HAP-1 (cell line): ENCODE measurements around the gene STARD8.

Source experiments
- DNase-seq, 2 experiments: peaks; one replicate each; pipeline ENCODE4 v3.0.0-alpha.2; 2016 to 2020; ENCODE audit warnings: low spot score in 2 of 2
- H3K27me3 ChIP-seq: fragments of 250-450 bp; sonication (Bioruptor Pico); 2 replicates; pipeline ENCODE4 v1.5.1; 2020; ENCODE audit warnings: low read depth, mild to moderate bottlenecking, moderate library complexity
- H3K36me3 ChIP-seq: fragments of 250-450 bp; sonication (Bioruptor Pico); replicated peaks from 2 replicates; pipeline ENCODE4 v1.5.1; 2020; ENCODE audit warnings: mild to moderate bottlenecking
- H3K4me1 ChIP-seq: fragments of 250-450 bp; sonication (Bioruptor Pico); 2 replicates; pipeline ENCODE4 v1.5.1; 2020; ENCODE audit warnings: mild to moderate bottlenecking
- H3K4me3 ChIP-seq: fragments of 250-450 bp; sonication (Bioruptor Pico); 2 replicates; pipeline ENCODE4 v1.5.1; 2020; ENCODE audit warnings: mild to moderate bottlenecking, moderate library complexity
- H3K9me3 ChIP-seq: fragments of 250-450 bp; sonication (Bioruptor Pico); 2 replicates; pipeline ENCODE4 v1.5.1; 2020; ENCODE audit warnings: mild to moderate bottlenecking, moderate library complexity
- in situ Hi-C: fragments of 300-500 bp; cut with MboI; formaldehyde crosslinking; loops from 3 replicates; pipeline ENCODE4 v1.14.3; 2020; ENCODE audit warnings: low sequenced_read_pairs, inconsistent platforms, mixed read lengths

STARD8 gene

DNA sequence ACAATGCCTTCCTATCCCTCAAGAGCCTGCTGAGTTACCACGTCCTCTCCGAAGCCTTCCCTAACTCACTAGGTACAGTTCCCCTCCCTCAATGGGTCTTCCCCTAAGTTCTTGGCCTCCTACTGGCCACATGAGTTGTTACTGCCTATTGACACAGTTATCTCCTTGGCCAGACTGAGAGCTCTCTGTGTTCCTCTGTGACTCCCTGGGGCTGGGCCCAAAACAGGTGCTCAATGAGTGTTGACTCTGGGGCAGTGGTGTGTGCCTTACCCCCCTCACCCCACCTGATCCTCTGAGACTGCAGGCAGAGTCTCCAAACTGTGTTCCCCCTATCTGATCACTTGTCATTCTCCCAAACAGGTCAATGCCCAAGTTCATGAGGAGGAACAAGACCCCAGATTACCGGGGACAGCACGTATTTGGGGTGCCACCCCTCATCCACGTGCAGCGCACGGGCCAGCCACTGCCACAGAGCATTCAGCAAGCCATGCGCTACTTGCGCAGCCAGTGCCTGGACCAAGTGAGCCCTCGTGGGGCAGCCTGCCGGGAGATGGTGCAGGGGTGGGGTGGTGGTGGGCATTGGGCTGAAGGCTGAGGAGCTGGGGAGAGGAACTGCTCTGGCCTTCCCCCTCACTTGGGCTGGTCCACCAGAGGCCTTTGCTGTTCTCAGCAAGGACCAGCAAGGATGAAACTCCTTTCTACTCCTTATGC lies 72.6 kb downstream of the STARD8 start:
- in situ Hi-C loops: no loop called here
- Histone ChIP-seq H3K4me1 (no peaks in the 10 kb centered on the region), H3K27me3 (no peaks in the 10 kb centered on the region), H3K4me3 (no peak overlapping the region), H3K9me3 (no peaks in the 10 kb centered on the region), H3K36me3 (no peaks in the 10 kb centered on the region)
- DNase-seq: peak; percentile 10 to 13

DNA sequence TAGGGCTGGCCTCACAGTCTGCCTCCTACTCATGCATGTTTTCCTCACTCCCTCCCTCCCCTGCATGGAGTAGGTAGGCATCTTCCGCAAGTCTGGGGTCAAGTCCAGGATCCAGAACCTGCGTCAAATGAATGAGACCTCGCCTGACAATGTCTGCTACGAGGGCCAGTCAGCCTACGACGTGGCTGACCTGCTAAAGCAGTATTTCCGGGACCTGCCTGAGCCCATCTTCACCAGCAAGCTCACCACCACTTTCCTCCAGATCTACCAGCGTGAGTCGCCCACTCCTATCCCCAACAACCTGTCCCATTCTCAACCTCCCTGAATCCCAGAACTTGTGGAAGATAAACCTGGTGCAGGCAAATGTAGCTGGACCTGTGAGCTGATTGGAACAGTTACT lies 73.4 kb downstream of the STARD8 start:
- H3K36me3 ChIP-seq: no peaks in the 10 kb centered on the region
- no peaks in the 10 kb centered on the region for H3K27me3 ChIP-seq
- no peaks in the 10 kb centered on the region for H3K9me3 ChIP-seq
- H3K4me1 ChIP-seq: no peaks in the 10 kb centered on the region
- in situ Hi-C loops: no loop called here
- no peak overlapping the region for H3K4me3 ChIP-seq
- DNase-seq: peak in 1 of 2 experiments; percentile 2

DNA sequence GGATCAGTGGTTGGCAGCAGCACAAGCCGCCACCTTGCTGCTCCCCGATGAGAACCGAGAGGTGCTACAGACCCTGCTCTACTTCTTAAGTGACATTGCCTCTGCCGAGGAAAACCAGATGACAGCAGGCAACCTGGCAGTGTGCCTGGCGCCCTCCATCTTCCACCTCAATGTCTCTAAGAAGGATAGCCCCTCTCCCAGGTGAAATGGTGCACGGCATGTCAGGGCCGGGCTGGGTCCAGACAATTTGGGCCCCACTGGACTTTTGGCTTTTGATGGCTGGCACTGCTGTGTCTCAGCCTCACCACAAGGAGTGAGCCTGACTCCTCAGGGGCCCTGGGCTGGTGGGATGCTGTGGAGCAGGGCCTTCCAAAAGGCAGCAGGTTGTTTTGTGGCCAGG lies 74.1 kb downstream of the STARD8 start:
- DNase-seq: no peak
- Histone ChIP-seq H3K4me3 (no peak overlapping the region), H3K27me3 (no peaks in the 10 kb centered on the region), H3K4me1 (no peaks in the 10 kb centered on the region), H3K9me3 (no peaks in the 10 kb centered on the region), H3K36me3 (no peaks in the 10 kb centered on the region)
- in situ Hi-C loops: no loop called here

DNA sequence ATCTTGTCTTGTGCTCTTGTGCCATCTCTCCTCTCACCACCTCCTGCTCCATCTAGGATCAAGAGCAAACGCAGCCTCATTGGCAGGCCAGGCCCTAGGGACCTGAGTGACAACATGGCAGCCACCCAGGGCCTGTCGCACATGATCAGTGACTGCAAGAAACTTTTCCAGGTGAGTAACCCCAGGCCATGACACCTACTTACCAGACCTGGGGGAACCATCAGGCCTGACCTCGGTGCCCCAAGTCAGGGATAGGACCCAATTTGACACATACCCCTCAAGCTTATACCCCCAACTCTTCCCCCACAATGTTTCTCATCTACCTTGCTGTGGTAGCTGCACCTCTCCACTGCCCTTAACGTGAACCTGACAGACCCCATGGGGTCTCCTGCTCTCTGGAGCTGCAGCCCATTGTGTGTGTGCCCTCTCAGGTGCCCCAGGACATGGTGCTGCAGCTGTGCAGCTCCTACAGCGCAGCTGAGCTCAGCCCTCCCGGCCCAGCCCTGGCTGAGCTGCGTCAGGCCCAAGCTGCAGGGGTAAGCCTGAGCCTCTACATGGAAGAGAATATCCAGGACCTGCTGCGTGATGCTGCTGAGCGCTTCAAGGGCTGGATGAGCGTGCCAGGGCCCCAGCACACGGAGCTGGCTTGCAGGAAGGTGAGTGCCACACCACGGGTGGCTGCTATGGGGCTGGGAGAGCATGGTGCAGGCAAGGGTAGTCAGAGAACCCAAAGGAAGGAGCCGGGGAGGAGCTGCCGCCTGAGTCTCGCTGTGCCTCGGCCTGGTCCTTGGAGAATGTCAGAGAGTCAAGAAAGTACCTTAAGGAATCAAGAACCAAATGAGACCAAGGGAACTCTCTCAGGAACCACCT lies 74.8 kb downstream of the STARD8 start:
- Histone ChIP-seq H3K27me3 (no peaks in the 10 kb centered on the region), H3K4me3 (no peak overlapping the region), H3K9me3 (no peaks in the 10 kb centered on the region), H3K36me3 (no peaks in the 10 kb centered on the region), H3K4me1 (no peaks in the 10 kb centered on the region)
- in situ Hi-C loops: no loop called here
- peak in 1 of 2 experiments; percentile 3 for DNase-seq

DNA sequence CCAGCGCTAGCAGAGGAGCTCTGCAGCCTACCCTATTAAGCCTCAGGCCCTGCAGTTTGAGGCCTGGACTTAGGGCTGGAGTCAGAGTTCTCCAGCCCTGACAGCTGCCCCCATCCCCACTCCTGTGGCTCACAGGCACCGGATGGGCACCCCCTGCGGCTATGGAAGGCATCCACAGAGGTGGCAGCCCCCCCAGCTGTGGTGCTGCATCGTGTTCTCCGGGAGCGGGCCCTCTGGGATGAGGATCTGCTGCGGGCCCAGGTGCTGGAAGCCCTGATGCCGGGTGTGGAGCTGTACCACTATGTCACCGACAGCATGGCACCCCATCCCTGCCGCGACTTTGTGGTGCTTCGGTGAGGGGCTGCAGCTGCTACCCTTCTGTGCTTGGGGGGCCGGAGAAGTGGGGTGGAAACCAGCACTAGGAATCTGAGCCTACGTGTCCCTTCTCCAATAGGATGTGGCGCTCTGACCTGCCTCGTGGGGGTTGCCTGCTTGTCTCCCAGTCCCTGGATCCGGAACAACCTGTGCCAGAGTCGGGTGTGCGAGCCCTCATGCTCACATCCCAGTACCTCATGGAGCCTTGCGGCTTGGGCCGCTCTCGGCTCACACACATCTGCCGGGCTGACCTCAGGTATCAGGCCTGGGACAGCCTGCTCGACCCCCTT lies 76.2 kb downstream of the STARD8 start:
- Histone ChIP-seq H3K4me3 (no peak overlapping the region), H3K4me1 (no peaks in the 10 kb centered on the region), H3K36me3 (no peaks in the 10 kb centered on the region), H3K9me3 (no peaks in the 10 kb centered on the region), H3K27me3 (no peaks in the 10 kb centered on the region)
- peak in 1 of 2 experiments; percentile 5 for DNase-seq
- in situ Hi-C loops: no loop called here

DNA sequence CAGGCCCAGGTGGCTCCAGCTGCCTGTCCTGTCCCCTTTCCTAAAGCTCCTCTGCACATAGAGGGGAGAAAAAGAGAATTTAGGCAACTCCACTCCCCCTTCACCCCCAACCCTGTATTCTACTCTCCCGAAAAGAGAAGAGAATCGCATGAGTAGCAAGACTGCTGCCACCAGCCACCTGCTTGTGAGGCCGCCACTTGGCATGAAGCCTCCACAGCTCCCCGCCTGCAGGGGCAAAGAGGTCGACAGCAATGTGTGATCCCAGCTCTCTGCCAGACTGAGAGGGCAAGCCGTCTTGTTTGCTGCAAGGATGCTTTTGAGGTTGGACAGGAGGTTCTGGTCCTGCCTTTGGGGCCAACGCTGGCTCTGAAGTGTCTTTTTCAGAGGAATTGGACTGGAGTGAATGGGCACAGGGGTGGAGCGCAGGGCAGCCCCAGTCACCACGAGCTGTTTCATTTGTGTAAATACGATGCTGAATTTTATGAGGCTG lies 77.1 kb downstream of the STARD8 start:
- no peaks in the 10 kb centered on the region for H3K9me3 ChIP-seq
- in situ Hi-C loops: no loop called here
- DNase-seq: peak in 1 of 2 experiments; percentile 1
- no peak overlapping the region for H3K4me3 ChIP-seq
- no peaks in the 10 kb centered on the region for H3K4me1 ChIP-seq
- no peaks in the 10 kb centered on the region for H3K36me3 ChIP-seq
- H3K27me3 ChIP-seq: no peaks in the 10 kb centered on the region

DNA sequence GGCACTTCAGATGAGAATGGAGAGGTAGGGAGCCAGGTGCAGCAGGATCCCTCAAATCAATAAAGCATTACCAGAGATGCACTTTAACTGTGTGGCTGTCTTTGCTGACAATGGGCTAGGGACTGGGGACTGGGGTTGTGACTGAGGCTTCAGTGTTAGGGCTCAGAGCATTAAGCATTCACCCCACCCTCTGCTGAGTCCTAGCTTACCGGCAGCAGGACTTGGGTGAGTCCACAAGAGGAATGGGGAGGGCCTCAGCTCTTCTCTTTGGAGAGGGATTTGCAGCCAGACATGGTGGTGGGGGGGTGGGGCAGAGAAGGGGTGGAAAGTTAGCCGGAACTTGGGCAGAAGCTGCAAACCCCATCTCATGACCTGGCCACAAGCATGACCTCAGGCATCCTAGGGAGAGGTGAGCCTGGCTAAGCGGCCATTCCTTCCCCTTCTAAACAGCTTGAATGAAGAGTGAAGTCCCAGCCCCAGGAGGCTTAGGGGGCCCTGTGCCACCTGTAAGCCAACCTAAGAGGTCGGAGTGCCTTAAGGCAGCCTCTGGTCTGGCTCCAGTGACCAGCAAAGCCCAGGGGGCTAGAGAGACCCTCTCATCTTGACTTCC lies 78.4 kb downstream of the STARD8 start:
- Histone ChIP-seq H3K36me3 (no peaks in the 10 kb centered on the region), H3K27me3 (no peaks in the 10 kb centered on the region; the same call in 1 of the 2 replicates), H3K4me1 (no peaks in the 10 kb centered on the region), H3K4me3 (no peak overlapping the region), H3K9me3 (no peaks in the 10 kb centered on the region)
- peak in 1 of 2 experiments; percentile 3 for DNase-seq
- in situ Hi-C loops: no loop called here

DNA sequence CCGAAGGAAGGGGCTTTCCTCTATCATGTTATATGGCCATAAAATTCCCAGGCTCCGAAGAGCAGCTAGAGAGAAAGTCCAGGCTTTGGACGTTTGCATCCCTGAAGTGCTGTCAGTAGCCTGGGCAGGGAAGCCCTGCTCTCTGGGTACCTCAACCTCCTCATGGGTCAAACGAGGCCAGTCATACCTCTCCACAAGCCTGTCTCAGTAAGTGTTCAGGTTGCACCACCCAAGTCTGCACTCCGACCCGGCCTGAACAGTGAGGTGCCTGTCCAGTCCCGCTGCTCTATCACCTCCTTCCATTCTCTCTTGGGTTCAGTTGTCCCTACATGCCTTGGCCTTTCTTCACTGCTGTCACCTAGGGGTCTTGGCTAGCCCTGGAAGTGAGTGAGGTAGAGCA lies 78.9 kb downstream of the STARD8 start:
- H3K4me3 ChIP-seq: no peak overlapping the region
- no peaks in the 10 kb centered on the region for H3K4me1 ChIP-seq
- H3K9me3 ChIP-seq: no peaks in the 10 kb centered on the region
- DNase-seq: peak in 1 of 2 experiments; percentile 5
- H3K27me3 ChIP-seq: no peaks in the 10 kb centered on the region; the same call in 1 of the 2 replicates
- H3K36me3 ChIP-seq: no peaks in the 10 kb centered on the region
- in situ Hi-C loops: no loop called here

DNA sequence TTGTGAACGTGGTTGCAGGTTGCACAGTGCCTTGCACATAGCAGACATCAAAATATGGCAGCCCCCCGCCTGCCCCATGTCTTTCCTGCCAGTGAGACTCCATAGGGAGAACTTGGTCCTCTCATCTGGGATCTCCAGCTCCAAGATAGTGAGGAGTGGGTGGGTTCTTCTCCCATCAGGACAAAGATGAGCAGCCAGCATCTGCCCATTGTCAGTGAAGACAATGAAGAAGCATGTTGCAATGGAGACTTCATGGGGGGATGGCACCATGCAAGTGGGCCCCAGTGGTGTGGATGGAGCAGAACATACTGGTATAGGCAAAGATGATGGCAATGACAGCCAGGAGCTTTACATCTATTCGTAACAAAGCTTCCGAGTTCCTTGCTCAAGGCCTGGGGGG lies 80.2 kb downstream of the STARD8 start:
- in situ Hi-C loops: no loop called here
- H3K27me3 ChIP-seq: no peaks in the 10 kb centered on the region; the same call in 1 of the 2 replicates
- H3K4me3 ChIP-seq: no peak overlapping the region
- DNase-seq: peak in 1 of 2 experiments; percentile 3
- no peaks in the 10 kb centered on the region for H3K36me3 ChIP-seq
- H3K4me1 ChIP-seq: no peaks in the 10 kb centered on the region
- no peaks in the 10 kb centered on the region for H3K9me3 ChIP-seq

DNA sequence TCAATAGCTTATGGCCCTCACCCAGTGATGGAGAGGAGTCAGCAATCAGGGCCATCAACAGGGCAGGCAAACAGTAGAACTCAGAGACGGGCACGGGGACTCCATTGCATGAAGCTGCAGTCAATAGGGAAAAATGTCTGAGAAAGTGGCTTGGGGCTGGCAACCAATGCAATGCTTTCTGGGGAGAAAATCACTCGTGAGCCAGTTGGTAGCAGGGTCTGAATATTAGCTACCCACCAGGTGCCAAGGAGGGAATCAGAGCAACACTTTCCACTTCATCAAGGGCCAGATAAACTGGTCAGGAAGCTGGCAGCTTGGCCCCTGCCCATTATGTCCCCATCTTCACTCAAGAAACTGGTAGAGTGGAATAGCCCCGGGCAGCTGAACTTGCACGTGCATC lies 80.7 kb downstream of the STARD8 start:
- H3K4me3 ChIP-seq: no peak overlapping the region
- in situ Hi-C loops: no loop called here
- no peaks in the 10 kb centered on the region for H3K36me3 ChIP-seq
- no peaks in the 10 kb centered on the region for H3K4me1 ChIP-seq
- no peaks in the 10 kb centered on the region; the same call in 1 of the 2 replicates for H3K27me3 ChIP-seq
- no peaks in the 10 kb centered on the region for H3K9me3 ChIP-seq
- DNase-seq: peak in 1 of 2 experiments; percentile 6

DNA sequence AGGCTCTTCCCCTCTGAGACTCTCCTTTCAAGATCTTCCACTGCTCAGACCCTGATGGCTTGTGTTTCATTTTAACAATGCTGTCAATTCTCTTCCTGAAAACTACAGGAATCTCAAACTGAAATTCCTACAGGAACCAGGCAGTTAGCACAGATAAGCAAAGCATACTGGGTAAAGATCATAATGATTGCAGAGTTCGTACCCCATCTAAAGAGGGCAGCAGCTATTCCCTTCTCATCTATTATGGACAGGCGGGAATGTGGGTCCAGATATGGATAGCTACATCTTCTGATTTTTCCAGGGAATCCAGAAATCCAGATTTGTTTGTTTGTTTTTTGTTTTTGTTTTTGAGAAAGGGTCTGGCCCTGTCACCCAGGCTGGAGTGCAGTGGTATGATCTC lies 83.8 kb downstream of the STARD8 start:
- DNase-seq: peak in 1 of 2 experiments; percentile 1
- Histone ChIP-seq H3K4me1 (no peaks in the 10 kb centered on the region), H3K9me3 (no peaks in the 10 kb centered on the region), H3K36me3 (no peaks in the 10 kb centered on the region), H3K4me3 (no peak overlapping the region), H3K27me3 (no peaks in the 10 kb centered on the region; the same call in 1 of the 2 replicates)
- in situ Hi-C loops: loop anchor here (10.0 kb wide), 1 partner anchor 664 kb away; no protein-coding TSS in a partner anchor

DNA sequence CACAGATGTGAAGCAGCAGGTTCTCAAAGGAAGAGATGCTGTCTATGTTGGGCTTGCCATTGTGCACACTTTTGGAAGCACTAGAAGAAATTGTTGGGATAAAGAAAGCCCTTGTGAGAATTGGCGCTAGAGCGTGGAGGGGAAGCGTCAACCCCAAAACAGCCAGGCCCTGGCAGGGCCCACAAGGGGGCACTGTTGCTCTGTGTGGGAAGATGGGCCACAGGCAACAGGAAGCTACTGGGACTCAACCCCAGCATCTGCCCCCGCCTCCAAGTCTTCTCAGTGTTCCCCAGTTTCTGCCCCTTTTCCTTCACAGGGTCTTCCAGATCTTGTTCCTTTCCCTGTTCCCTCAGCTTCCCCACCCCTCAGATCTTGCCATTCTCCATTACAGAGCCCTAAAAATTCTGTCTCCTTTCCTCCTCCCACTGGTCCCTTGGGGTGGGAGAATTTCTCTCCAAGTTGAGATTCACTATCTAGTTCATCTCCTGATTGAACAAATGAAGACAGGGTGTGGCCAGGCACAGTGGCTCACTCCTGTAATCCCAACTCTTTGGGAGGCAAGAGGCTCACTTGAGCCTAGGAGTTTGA lies 85.5 kb downstream of the STARD8 start:
- in situ Hi-C loops: loop anchor here (10.0 kb wide), 1 partner anchor 662 kb away; no protein-coding TSS in a partner anchor
- peak; percentile 52 to 88 for DNase-seq
- no peak overlapping the region for H3K4me3 ChIP-seq
- no peaks in the 10 kb centered on the region for H3K9me3 ChIP-seq
- H3K27me3 ChIP-seq: no peaks in the 10 kb centered on the region; the same call in 1 of the 2 replicates
- no peaks in the 10 kb centered on the region for H3K36me3 ChIP-seq
- no peaks in the 10 kb centered on the region for H3K4me1 ChIP-seq

DNA sequence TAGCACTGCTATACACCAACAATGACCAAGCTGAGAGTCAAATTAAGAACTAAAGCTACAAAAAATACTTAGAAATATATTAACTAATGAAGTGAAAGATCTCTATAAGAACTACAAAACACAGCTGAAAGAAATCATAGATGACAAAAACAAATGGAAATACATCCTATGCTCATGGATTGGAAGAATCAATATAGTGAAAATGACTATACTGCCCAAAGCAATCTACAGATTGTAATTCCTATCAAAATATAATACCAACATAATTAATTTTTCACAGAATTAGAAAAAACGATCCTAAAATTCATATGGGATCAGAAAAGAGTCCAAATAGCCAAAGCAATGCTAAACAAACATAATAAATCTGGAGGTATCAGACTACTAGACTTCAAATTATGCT lies 87.8 kb downstream of the STARD8 start:
- Histone ChIP-seq H3K4me3 (no peak overlapping the region), H3K27me3 (no peaks in the 10 kb centered on the region), H3K4me1 (no peaks in the 10 kb centered on the region), H3K9me3 (no peaks in the 10 kb centered on the region), H3K36me3 (no peaks in the 10 kb centered on the region)
- in situ Hi-C loops: loop anchor here (10.0 kb wide), 1 partner anchor 660 kb away; no protein-coding TSS in a partner anchor
- no peak for DNase-seq
